HCT116 (cell line): ENCODE data around the gene PI4KA.

Experiments used
- EZH2 ChIP-seq: fragments of 200-600 bp; sonication (generic); IDR thresholded peaks from 2 replicates; pipeline ENCODE4 v1.6.1; 2017; ENCODE audit warnings: antibody characterized with exemption, mixed run types
- POLR2A ChIP-seq: IDR thresholded peaks from 2 replicates; pipeline ENCODE4 v1.7.0; 2011; ENCODE audit warnings: borderline replicate concordance; ENCODE audit not compliant: insufficient read depth, insufficient read length; ENCODE audit errors: extremely low read depth
- POLR2AphosphoS5 ChIP-seq: IDR thresholded peaks from 2 replicates; pipeline ENCODE4 v1.6.1; 2011; ENCODE audit warnings: mild to moderate bottlenecking, low read depth, low read length, moderate library complexity
- SIN3A ChIP-seq: IDR thresholded peaks from 2 replicates; pipeline ENCODE4 v1.6.1; 2012; ENCODE audit warnings: low read depth
- YY1 ChIP-seq: IDR thresholded peaks from 2 replicates; pipeline ENCODE4 v1.6.1; 2011; ENCODE audit warnings: low read length, low read depth, moderate library complexity, mild to moderate bottlenecking; ENCODE audit not compliant: insufficient replicate concordance; ENCODE audit errors: extremely low read depth
- ZFX ChIP-seq: fragments of 450-650 bp; IDR thresholded peaks from 2 replicates; pipeline ENCODE4 v1.6.1; 2017
- TF ChIP-seq, protein P1 (sequence below): IDR thresholded peaks from 2 replicates; pipeline ENCODE4 v1.6.1; 2012; ENCODE audit warnings: low read depth
- TF ChIP-seq, protein P2 (sequence below), 3 experiments: fragments of 200-600 bp in 1 of 3; sonication (generic) in 1 of 3; IDR thresholded peaks in 2 of 3; conservative IDR thresholded peaks in 1 of 3; 2 replicates each; pipeline ENCODE4 v1.5.1; 2012 to 2017; ENCODE audit warnings: low read depth in 2 of 3, low read length in 2 of 3, antibody characterized with exemption in 1 of 3, borderline replicate concordance in 1 of 3, control low read depth in 1 of 3, mild to moderate bottlenecking in 1 of 3, mixed read lengths in 1 of 3, mixed run types in 1 of 3, moderate library complexity in 1 of 3; ENCODE audit not compliant: insufficient read depth in 1 of 3
- TF ChIP-seq, protein P3 (sequence below): IDR thresholded peaks from 2 replicates; pipeline ENCODE4 v1.6.1; 2012

DNA sequence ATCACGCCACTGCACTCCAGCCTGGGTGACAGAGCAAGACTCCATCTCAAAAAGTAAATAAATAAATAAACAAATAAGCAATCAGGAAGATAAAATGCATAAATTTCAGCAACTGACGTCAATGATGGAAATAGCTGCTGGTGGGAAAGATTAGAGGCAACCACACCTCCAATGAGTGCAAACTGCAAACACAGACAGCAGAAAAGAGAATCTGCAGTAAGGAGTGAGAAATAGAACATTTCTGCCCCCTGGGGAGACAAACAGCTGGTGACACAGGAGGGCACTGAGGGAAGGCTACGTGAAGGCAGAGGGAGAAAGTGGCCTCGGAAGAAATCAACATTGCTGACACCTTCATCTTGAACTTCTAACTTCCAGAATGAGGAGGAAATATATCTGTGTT is 6.5 kb downstream of the PI4KA start:
- no peak for TF ChIP-seq POLR2AphosphoS5
- no peak for TF ChIP-seq POLR2A
- TF ChIP-seq, protein P1, sequence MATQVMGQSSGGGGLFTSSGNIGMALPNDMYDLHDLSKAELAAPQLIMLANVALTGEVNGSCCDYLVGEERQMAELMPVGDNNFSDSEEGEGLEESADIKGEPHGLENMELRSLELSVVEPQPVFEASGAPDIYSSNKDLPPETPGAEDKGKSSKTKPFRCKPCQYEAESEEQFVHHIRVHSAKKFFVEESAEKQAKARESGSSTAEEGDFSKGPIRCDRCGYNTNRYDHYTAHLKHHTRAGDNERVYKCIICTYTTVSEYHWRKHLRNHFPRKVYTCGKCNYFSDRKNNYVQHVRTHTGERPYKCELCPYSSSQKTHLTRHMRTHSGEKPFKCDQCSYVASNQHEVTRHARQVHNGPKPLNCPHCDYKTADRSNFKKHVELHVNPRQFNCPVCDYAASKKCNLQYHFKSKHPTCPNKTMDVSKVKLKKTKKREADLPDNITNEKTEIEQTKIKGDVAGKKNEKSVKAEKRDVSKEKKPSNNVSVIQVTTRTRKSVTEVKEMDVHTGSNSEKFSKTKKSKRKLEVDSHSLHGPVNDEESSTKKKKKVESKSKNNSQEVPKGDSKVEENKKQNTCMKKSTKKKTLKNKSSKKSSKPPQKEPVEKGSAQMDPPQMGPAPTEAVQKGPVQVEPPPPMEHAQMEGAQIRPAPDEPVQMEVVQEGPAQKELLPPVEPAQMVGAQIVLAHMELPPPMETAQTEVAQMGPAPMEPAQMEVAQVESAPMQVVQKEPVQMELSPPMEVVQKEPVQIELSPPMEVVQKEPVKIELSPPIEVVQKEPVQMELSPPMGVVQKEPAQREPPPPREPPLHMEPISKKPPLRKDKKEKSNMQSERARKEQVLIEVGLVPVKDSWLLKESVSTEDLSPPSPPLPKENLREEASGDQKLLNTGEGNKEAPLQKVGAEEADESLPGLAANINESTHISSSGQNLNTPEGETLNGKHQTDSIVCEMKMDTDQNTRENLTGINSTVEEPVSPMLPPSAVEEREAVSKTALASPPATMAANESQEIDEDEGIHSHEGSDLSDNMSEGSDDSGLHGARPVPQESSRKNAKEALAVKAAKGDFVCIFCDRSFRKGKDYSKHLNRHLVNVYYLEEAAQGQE = no peak
- TF ChIP-seq, protein P2, sequence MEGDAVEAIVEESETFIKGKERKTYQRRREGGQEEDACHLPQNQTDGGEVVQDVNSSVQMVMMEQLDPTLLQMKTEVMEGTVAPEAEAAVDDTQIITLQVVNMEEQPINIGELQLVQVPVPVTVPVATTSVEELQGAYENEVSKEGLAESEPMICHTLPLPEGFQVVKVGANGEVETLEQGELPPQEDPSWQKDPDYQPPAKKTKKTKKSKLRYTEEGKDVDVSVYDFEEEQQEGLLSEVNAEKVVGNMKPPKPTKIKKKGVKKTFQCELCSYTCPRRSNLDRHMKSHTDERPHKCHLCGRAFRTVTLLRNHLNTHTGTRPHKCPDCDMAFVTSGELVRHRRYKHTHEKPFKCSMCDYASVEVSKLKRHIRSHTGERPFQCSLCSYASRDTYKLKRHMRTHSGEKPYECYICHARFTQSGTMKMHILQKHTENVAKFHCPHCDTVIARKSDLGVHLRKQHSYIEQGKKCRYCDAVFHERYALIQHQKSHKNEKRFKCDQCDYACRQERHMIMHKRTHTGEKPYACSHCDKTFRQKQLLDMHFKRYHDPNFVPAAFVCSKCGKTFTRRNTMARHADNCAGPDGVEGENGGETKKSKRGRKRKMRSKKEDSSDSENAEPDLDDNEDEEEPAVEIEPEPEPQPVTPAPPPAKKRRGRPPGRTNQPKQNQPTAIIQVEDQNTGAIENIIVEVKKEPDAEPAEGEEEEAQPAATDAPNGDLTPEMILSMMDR (IDR thresholded peaks at IDR 0.05 in 2 of 3, conservative IDR thresholded peaks at IDR 0.05 in 1 of 3; ENCODE audit: borderline replicate concordance in 1 of 3, insufficient read depth in 1 of 3, low read depth in 2 of 3, low read length in 2 of 3) = no peak
- TF ChIP-seq SIN3A = no peak
- TF ChIP-seq, protein P3, sequence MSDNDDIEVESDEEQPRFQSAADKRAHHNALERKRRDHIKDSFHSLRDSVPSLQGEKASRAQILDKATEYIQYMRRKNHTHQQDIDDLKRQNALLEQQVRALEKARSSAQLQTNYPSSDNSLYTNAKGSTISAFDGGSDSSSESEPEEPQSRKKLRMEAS = no peak
- no peak for TF ChIP-seq YY1
- TF ChIP-seq ZFX = no peak
- TF ChIP-seq EZH2 = no peak
